Endothelial cell of umbilical vein (primary cell): Measurements from ENCODE around the gene CDK15. TPM values are rescaled to one million over a fixed set of nuclear protein-coding genes. Genes with fewer than 3 reads are reported as not detected.

ENCODE experiments used
- BruUV-seq: library from RNA; stranded (reverse); fragments of 400-500 nt; replicated peaks from 2 replicates; lab custom pipeline; 2021; lab: Mats Ljungman, UMichigan
- CTCF ChIA-PET: fragments of 300-600, 350-600 bp; sonication (Branson Sonifier 250); formaldehyde crosslinking; loops from one replicate; lab custom pipeline; 2021; ENCODE audit warnings: antibody characterized with exemption, inconsistent platforms; lab: Charles Lee
- POLR2A ChIA-PET: fragments of 300-600, 350-600 bp; sonication (Branson Sonifier 250); formaldehyde crosslinking; loops from one replicate; lab custom pipeline; 2021; ENCODE audit warnings: antibody characterized with exemption, inconsistent platforms; lab: Charles Lee
- DNase-seq: peaks from one replicate; pipeline ENCODE4 v3.0.0-alpha.2; 2011; ENCODE audit warnings: low read depth, low spot score
- FAIRE-seq: peaks from 2 replicates; lab custom pipeline; 2011; peaks lifted over from hg19 to GRCh38; lab: Jason Lieb, UNC
- H2AFZ ChIP-seq: 2 replicates; pipeline ENCODE4 v1.6.0; 2012; ENCODE audit warnings: low read depth, low read length, control low read depth, inconsistent platforms
- H3K27ac ChIP-seq: 2 replicates; pipeline ENCODE4 v1.5.1; 2011; ENCODE audit warnings: low read depth, mild to moderate bottlenecking, control low read depth, low read length, moderate library complexity; ENCODE audit not compliant: insufficient read depth
- H3K27me3 ChIP-seq, 2 experiments: 2 replicates each; pipeline versions ENCODE4 v1.6.0 to v1.6.1; 2011; ENCODE audit warnings: low read length in 2 of 2, mixed read lengths in 1 of 2; ENCODE audit not compliant: control insufficient read depth in 2 of 2, insufficient read depth in 2 of 2
- H3K36me3 ChIP-seq, 2 experiments: 2 replicates in 1 of 2; 3 replicates in 1 of 2; pipeline ENCODE4 v1.5.1; 2011; ENCODE audit warnings: low read length in 2 of 2, mild to moderate bottlenecking in 1 of 2, moderate library complexity in 1 of 2; ENCODE audit not compliant: control insufficient read depth in 2 of 2, insufficient read depth in 2 of 2; ENCODE audit errors: extremely low read depth in 1 of 2
- H3K4me1 ChIP-seq: 3 replicates; pipeline ENCODE4 v1.5.1; 2011; ENCODE audit warnings: mild to moderate bottlenecking, low read length; ENCODE audit not compliant: control insufficient read depth, insufficient read depth; ENCODE audit errors: extremely low read depth
- H3K4me2 ChIP-seq: 2 replicates; pipeline ENCODE4 v1.6.1; 2011; ENCODE audit warnings: low read length, control low read depth, mixed read lengths; ENCODE audit not compliant: insufficient read depth
- H3K4me3 ChIP-seq, 3 experiments: fragments of 200-600 bp in 1 of 3; sonication (generic), shearing (Covaris generic) in 1 of 3; replicated peaks in 1 of 3; 2 replicates each; pipeline ENCODE4 v1.5.1; 2011 to 2016; ENCODE audit warnings: control low read depth in 3 of 3, low read length in 3 of 3, mild to moderate bottlenecking in 2 of 3, inconsistent platforms in 1 of 3, low read depth in 1 of 3, moderate library complexity in 1 of 3; ENCODE audit not compliant: insufficient read depth in 1 of 3
- H3K79me2 ChIP-seq: 2 replicates; pipeline ENCODE4 v1.6.0; 2012; ENCODE audit warnings: low read length, inconsistent platforms; ENCODE audit not compliant: control insufficient read depth, insufficient read depth
- H3K9ac ChIP-seq: replicated peaks from 2 replicates; pipeline ENCODE3; 2011; ENCODE audit warnings: low read length, control low read depth; ENCODE audit not compliant: insufficient read depth; ENCODE audit errors: extremely low read depth
- H3K9me1 ChIP-seq: replicated peaks from 3 replicates; pipeline ENCODE4 v1.6.0; 2011; ENCODE audit warnings: mild to moderate bottlenecking, low read length; ENCODE audit not compliant: control insufficient read depth, insufficient read depth; ENCODE audit errors: extremely low read depth
- H3K9me3 ChIP-seq: replicated peaks from 2 replicates; pipeline ENCODE4 v1.5.1; 2012; ENCODE audit warnings: low read length, inconsistent platforms; ENCODE audit not compliant: control insufficient read depth, insufficient read depth
- H4K20me1 ChIP-seq: replicated peaks from 2 replicates; pipeline ENCODE3; 2011; ENCODE audit warnings: mild to moderate bottlenecking, low read length; ENCODE audit not compliant: control insufficient read depth, insufficient read depth; ENCODE audit errors: extremely low read depth
- CTCF ChIP-seq, 2 donors: IDR thresholded peaks; 1 replicate in 1 of 2; 2 replicates in 1 of 2; pipeline ENCODE4 v1.5.1; 2011; ENCODE audit warnings: low read length in 2 of 2, mild to moderate bottlenecking in 2 of 2, moderate library complexity in 2 of 2, control low read depth in 1 of 2, inconsistent platforms in 1 of 2, low read depth in 1 of 2; ENCODE audit not compliant: insufficient read depth in 1 of 2; ENCODE audit errors: extremely low read depth in 1 of 2
- EZH2 ChIP-seq: IDR thresholded peaks from 2 replicates; pipeline ENCODE4 v1.6.1; 2012; ENCODE audit warnings: borderline replicate concordance, low read depth, mild to moderate bottlenecking, moderate library complexity, low read length, inconsistent platforms; ENCODE audit not compliant: severe bottlenecking
- FOS ChIP-seq: IDR thresholded peaks from 2 replicates; pipeline ENCODE4 v1.6.1; 2011; ENCODE audit warnings: mild to moderate bottlenecking, low read length, moderate library complexity, borderline replicate concordance; ENCODE audit not compliant: insufficient read depth
- GATA2 ChIP-seq: IDR thresholded peaks from 2 replicates; pipeline ENCODE4 v1.7.0; 2011; ENCODE audit warnings: low read depth, mild to moderate bottlenecking, moderate library complexity, mixed read lengths, low read length; ENCODE audit not compliant: insufficient read length, insufficient read depth
- JUN ChIP-seq: IDR thresholded peaks from 2 replicates; pipeline ENCODE4 v1.6.1; 2011; ENCODE audit warnings: borderline replicate concordance, low read depth; ENCODE audit not compliant: insufficient read length, insufficient read depth
- MAX ChIP-seq: IDR thresholded peaks from 2 replicates; pipeline ENCODE4 v1.6.1; 2011; ENCODE audit not compliant: insufficient read depth, insufficient read length
- MYC ChIP-seq: IDR thresholded peaks from one replicate; pipeline ENCODE4 v1.6.1; 2011; ENCODE audit warnings: mild to moderate bottlenecking, low read depth, low read length
- POLR2A ChIP-seq: IDR thresholded peaks from 2 replicates; pipeline ENCODE4 v1.6.1; 2012; ENCODE audit warnings: low read depth, mild to moderate bottlenecking, control low read depth, low read length
- POLR2AphosphoS5 ChIP-seq: IDR thresholded peaks from 2 replicates; pipeline ENCODE4 v1.6.1; 2012; ENCODE audit warnings: low read depth, mild to moderate bottlenecking, control low read depth, low read length, moderate library complexity; ENCODE audit not compliant: insufficient read depth
- dilution Hi-C: fragments of 300-500 bp; cut with MboI; formaldehyde crosslinking; loops from one replicate; pipeline ENCODE4 v1.15.0; 2019; ENCODE audit warnings: low sequenced_read_pairs; ENCODE audit not compliant: extremely low pct_ligation_motif_present
- intact Hi-C: fragments of 100-400 bp; cut with micrococcal nuclease; formaldehyde crosslinking; loops from one replicate; pipeline ENCODE4 v1.10.0; 2022
- polyA plus RNA-seq, 4 experiments: library from polyadenylated mRNA; depleted of rRNA in 3 of 4; stranded (reverse) in 3 of 4; unstranded in 1 of 4; fragments of >200 nt; gene quantifications; 2 replicates each; pipeline versions ENCODE4 v1.2.1 to v1.2.3, GENCODE V29; 2011 to 2012; ENCODE audit warnings: missing spikeins in 1 of 4
- total RNA-seq: library from RNA; stranded (reverse); gene quantifications from 2 replicates; pipeline ENCODE4 v1.2.3, GENCODE V29; 2021

The CDK15 gene
- total and polyA plus RNA-seq, 2 donors (not counting 3 experiments of a cell fraction or from before 2014, with no cell fraction given): not detected

- FAIRE-seq (peak; percentile 58), DNase-seq (peak; percentile 80)
- intact Hi-C loops (no loop called here), dilution Hi-C loops (no loop called here)
- H3K9me3 ChIP-seq: no peaks in the 10 kb centered on the region
- H3K4me3 ChIP-seq: no peak overlapping the region
- H3K27ac ChIP-seq: peak overlapping the region; percentile 57
- H3K4me1 ChIP-seq: peaks cover 16% of the 10 kb centered on the region
- ChIA-PET POLR2A (no interaction called here), CTCF (interaction anchor here (0.9 to 1.5 kb wide), 5 partner anchors 14 to 311 kb away, joined by 3 to 6 read pairs (median 3); no protein-coding TSS in a partner anchor)
- no peaks in the 10 kb centered on the region for H3K36me3 ChIP-seq
- no peak overlapping the region for H3K9ac ChIP-seq
- H2AFZ ChIP-seq: peak overlapping the region; percentile 45
- peak overlapping the region; percentile 73 for H3K4me2 ChIP-seq
- H3K9me1 ChIP-seq: no peaks in the 10 kb centered on the region
- peaks cover 0 to 2% of the 10 kb centered on the region in 2 experiments for H3K27me3 ChIP-seq
- BruUV-seq: no TSS peak
- H3K79me2 ChIP-seq: no peaks in the 10 kb centered on the region
- TF ChIP-seq JUN (peak; percentile 21), FOS (no peak)
- H4K20me1 ChIP-seq: no peaks in the 10 kb centered on the region
Observed at GRCh38 chr2:201866643-201867473, 60.5 kb downstream of the CDK15 start.

- peaks cover 2 to 8% of the 10 kb centered on the region in 2 experiments for H3K27me3 ChIP-seq
- FAIRE-seq: no peak
- peaks cover 7% of the 10 kb centered on the region for H3K4me1 ChIP-seq
- no peak overlapping the region for H3K4me3 ChIP-seq
- no peak overlapping the region for H3K4me2 ChIP-seq
- no peaks in the 10 kb centered on the region for H3K9me3 ChIP-seq
- H2AFZ ChIP-seq: no peak overlapping the region
- H3K79me2 ChIP-seq: no peaks in the 10 kb centered on the region
- no peak overlapping the region for H3K27ac ChIP-seq
- POLR2A ChIA-PET: no interaction called here
- no peak overlapping the region for H3K9ac ChIP-seq
- dilution Hi-C loops: no loop called here
- no peaks in the 10 kb centered on the region for H3K9me1 ChIP-seq
- H3K36me3 ChIP-seq: no peaks in the 10 kb centered on the region
- CTCF ChIA-PET: interaction anchor here (2.5 kb wide), 1 partner anchor 11 kb away, joined by 15 read pairs; no protein-coding TSS in a partner anchor
- intact Hi-C loops: no loop called here
- no TSS peak for BruUV-seq
- no peak for TF ChIP-seq MAX
- TF ChIP-seq POLR2A: no peak
- no peak for TF ChIP-seq GATA2
- no peak for TF ChIP-seq CTCF (IDR thresholded peaks at IDR 0.05; ENCODE audit: extremely low read depth in 1 of 2, insufficient read depth in 1 of 2, low read depth in 1 of 2, low read length in 2 of 2)
- no peak for TF ChIP-seq MYC
- TF ChIP-seq POLR2AphosphoS5: no peak
- TF ChIP-seq JUN: no peak
- TF ChIP-seq EZH2: no peak
- TF ChIP-seq FOS: no peak
- no peak for DNase-seq
- H4K20me1 ChIP-seq: no peaks in the 10 kb centered on the region
Observed at GRCh38 chr2:201871471-201871870, 65.1 kb downstream of the CDK15 start.
